RPMI8226 (cell line): Measurements from ENCODE around the gene CRYGC.
"Not testable (repeated sequence)": the region's sequence is repeated elsewhere in the genome, so short reads cannot be mapped to it uniquely, and the experiment has no call there.

Experiments used
- DNase-seq: peaks from one replicate; pipeline ENCODE4 v3.0.0-alpha.2; 2015

CRYGC gene, protein sequence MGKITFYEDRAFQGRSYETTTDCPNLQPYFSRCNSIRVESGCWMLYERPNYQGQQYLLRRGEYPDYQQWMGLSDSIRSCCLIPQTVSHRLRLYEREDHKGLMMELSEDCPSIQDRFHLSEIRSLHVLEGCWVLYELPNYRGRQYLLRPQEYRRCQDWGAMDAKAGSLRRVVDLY

DNA sequence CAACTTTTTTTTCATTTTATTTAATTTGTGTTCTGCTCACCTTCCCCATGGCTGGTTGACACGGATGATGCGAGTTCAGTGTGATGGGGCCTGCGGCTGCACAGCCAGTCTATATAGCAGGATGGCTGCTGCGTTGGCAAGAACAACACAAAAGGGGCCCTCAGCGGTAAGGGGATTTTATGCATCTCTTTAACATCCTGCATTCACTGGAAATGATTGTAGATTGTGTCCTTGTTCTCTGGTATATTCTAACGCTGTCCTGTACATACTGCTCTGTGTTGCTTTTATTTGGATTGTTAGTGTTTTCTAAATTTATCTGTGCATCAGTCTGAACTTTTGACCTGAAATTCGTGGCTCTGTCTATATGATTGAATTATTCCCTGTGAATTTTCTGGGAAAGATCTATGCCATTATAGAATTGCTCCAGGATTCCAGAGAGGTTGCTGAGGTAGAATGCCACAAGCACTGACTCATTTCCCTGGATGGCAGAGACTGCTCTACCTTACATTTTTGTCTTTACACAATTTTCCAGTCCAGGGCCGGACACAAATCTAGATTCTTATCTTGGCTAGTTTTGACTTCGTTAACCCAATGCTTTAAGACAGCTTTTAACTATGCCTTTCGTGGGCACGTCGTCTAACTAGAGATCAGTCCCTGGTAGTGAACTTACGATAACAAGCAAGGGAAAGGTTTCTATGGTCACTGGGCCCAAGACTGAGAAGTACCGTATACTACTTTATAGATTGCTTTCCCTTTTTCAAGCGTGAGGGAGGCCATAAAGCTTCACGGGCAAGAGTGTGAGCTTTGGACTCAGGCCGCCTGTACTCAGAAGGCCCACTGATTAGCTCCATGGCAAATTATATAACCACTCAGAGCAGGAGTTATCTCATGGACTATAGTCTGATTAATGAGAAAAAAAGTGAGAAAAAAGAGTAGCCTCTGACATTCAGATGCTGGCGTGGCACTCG is at the start of gene CRYGC:
CRYGC (minus strand) TSS at position 85 of the 968 bp plus-strand sequence; CDS start at position 49, 36 bp downstream.
- no peak for DNase-seq

DNA sequence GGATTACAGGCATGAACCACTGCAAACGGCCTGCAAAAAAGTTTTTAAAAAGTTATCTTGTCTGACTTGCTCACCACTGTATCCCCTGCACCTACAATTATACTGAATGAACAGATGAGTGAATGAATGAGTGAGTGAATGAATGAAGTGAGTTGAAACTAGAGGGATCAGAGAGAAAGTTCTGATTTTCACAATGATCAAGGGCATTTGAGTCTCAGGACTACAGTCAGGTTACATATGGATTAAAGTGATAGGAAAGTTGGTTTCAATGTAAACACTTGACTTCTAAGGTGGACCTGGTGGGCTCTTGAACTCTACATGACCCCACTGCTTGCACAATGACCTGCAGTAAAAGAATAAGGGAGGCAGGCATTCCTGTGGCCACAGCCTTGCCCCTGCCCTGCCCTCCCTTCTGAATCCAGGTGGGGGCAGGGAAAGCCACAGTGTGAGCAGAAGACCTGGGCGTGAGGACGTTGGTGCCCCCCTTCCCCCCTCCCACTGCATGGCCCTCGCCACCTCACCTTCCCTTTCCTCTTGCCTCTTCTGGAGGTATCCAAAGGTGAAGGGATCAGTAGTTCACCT is 49.5 kb upstream of the CRYGC start:
- DNase-seq = no peak

DNA sequence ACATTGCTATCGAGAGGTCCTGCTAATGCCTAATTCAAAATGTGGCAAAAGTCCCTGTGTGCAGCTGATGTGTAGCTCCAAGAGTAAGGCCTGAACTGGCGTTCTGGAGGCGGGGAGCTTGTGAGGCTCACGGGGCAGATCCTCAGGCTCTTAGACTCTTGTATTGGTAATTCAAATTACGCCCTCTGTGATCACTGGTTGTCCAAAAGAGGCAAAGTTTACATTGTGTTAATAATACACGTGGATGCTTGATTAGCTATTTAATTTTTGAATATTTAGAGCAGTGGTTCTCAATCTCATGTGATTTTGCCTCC is 46.2 kb upstream of the CRYGC start:
- DNase-seq = no peak

DNA sequence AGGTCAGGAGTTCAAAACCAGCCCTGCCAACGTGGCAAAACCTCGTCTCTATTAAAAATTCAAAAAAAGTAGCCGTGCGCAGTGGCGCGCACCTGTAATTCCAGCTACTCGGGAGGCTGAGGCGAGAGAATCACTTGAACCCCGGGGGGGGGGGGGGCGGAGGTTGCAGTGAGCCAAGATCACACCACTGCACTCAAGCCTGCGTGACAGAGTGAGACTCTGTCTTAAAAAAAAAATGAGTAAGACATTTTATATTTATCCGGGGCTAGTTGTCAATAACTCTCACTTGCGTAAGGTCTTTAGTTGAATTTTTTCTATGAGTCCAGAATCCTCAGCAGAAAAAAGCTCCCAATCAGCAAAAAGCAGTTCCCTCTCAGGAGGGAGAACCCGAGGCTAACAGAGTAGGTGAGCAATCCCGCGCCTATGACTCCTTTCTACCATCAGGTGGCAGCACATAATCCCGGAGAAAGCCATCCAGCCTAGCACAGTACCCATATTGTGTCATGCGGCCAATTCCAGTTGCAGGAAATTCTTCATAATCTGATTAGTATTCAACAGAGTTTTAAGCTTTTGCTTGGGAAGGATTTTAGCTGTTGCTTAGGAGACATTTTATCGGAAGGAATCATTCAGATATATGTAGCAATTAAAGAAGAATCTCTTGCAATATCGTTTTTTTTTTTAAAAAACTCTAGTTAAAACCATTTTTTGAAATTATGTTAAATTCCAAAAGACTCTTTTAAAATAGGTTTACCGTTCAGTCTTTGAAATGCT is 45.6 kb upstream of the CRYGC start:
- DNase-seq = peak; percentile 89

DNA sequence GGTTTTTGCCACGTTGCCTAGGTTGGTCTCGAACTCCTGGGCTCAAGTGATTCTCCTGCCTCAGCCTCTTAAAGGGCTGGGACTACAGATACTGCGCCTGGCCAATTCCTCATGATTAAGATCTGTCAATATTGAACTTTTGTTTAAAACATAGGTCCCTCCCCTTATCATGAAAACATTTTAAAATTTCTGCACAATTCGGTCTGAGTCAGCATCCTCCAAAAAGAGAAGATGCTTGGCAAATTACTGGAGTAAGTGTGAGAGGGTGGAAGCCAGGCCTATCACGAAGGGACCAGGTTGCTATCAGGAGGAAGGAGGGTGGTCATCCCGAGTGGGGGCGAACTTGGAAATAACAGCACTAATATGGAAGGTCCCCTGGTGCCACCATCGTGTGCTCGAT is 44.5 kb upstream of the CRYGC start:
- no peak for DNase-seq

DNA sequence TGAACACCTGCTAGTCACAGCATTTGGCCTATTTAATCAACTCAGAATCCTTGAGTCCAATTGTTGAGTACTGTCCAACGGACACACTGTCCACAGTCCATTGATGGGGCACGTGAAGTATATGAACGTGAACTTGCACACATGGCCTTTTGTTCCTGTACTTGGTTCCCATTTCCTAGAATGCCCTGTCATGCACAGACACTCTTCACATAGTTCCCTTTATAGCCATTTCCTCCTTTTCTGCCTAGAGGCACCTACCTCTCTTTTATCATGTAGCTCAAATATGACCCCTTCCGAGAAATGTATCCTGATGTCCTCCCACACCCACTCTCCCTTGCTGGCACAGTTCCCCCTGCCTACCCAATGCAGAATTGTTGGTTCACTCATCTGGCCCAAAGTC is 42.5 kb upstream of the CRYGC start:
- DNase-seq = no peak

DNA sequence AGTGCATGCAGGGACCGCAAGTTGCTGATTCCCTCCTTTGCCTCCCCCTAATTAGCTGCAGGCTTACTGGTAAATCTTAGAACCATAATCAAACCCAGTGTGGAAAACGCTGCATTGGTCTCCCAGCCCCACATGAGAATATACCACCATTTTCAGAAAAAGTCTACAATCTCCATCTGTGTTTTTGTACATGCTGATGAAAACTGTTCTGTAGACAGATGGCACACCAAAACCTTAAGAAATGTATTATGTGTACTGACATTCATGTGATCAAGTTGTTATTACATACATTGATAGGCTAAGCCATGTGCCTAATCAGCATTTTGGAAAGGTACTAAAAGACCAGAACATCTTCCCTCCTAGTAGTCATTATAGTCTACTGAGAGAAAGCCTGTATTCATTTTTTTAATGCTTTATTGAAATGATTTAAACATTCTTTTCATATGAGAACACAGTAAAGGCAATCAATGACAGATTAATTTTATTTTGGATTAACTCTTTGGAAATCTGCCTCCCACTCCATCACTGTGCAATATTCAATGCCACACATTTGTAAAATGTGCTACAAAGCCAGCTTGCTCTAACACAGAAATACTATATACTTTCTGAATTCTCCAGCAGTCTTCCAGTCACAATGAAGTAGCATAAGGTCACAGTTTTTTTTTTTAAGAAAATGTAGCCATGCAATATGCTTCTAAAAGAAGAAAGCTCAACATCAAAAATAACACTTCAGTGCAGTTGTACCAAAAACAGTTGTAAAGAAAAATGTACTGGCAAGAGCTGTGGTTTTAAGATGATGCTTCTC is 35.5 kb upstream of the CRYGC start:
- DNase-seq = no peak

DNA sequence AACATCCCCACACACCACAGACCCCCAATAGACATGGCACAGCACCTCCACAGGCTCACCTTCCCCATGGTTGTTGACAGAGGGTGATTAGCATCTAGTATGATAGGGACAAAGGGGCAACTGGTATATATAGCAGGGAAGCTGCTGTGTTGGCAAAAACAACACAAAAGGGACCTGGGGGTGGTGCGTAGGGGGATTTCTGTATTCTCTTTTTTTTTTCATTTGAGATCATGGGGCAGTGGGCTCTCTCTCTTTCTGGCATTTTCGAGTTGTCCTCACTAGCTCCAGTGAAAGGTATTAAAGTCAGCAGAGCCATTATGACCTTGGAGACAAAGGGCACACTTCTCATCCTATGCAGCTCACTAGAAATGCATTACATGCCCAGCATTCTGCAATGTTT is 33.9 kb upstream of the CRYGC start, which contains the start of gene CRYGA:
CRYGA (minus strand) TSS at position 101 of the 400 bp plus-strand sequence; CDS start at position 68, 33 bp downstream.
- no peak for DNase-seq

DNA sequence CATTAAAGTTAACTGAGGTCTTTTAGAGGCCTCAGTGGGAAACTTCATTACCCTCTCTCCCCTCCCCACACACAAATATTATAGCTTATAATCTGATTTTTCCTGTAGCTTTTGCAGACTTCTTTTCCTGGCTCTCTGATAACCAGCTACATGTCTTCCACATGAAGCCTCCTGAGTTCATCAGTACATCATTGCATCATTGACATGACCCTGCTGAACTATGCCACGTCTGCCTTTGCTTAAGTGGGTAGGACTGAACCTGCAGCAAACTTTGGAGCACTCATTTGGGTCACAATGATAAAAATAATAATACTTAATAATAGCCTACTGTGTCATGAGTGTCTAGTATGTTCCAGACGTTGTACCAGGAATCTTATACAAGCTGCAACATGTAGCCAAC is 26.8 kb upstream of the CRYGC start:
- no peak for DNase-seq

DNA sequence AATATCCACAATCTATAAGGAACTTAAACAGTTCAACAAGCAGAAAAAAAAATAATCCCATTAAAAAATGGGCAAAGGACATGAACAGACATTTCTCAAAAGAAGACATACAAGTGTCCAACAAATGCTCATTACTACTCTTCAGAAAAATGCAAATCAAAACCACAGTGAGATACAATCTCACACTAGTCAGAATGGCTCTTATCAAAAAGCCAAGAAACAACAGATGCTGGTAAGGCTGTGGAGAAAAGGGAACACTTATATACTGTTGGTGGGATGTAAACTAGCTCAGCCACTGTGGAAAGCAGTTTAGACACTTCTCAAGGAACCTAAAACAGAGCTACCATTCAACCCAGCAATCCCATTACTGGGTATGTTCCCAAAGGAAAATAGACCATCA is 23.5 kb upstream of the CRYGC start:
- DNase-seq = no peak

DNA sequence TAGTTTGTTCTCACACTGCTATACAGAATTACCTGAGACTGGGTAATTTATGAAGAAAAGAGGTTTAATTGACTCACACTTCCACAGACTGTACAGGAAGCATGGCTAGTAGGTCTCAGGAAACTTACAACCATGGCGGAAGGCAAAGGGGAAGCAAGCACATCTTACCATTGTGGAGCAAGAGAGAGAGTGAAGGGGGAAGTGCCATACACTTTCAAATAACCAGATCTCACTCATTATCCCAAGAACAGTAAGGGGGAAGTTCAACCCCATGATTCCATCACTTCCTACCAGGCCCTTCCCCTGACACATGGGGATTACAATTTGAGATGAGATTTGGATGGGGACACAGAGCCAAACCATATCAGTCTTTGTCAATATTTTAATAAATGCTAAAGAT is 21.3 kb upstream of the CRYGC start:
- DNase-seq = no peak

DNA sequence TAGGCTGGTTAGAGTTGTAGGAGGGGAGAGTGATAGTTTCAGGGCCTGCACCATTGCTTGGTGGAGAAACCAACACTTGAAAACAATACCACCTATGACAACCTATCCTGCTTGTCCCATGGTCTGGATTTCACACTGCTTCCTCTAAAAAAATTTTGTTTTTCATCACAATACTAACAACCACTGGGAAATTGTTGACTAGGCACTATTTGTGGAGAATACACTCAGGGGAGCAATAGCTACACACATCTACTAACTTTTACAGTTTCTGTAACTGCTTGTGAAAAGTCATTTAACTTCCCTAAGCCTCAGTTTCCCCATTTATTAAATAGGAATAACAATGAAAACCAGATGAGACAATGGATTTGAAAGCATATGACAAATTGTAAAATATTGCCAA is 20.5 kb upstream of the CRYGC start:
- DNase-seq = no peak

DNA sequence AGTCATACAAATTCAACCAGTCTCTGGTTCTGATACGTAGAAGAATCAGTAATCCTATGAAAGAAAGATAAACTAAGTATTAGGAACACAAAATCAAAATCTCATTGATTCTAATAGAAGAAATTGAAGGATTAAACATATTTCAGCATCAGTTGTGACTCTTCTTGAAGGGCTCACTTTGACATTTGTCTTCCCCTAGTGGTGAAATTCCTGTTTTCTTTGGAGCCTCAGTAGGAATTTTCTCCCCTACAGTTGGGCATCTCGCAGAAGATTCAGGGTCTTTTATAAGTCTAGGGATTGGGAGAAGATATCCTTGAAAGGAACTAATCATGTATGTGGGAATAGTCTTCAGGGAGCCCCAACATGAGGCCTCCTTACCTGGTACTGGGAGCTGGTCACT is 19.2 kb upstream of the CRYGC start:
- DNase-seq = no peak

DNA sequence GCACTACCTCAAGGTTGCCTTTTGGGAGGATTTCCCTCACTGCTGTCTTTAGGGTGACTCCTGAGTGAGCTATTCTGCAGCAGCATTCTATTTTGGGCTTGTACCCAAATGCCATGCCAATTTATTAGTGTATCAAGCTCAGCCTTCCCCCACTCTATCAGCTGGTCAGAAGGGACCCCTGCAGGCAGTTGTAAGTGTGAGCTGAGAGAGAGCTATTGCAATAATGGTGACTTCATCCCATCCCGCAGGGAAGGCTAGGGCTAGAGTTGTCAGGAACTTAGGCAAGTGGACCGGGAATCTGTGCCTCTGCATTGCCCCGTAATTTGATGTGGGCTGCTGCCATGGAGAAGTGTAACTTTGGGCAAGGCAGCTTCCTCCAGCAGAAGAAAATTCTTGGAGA is 18.1 kb upstream of the CRYGC start:
- DNase-seq = no peak

DNA sequence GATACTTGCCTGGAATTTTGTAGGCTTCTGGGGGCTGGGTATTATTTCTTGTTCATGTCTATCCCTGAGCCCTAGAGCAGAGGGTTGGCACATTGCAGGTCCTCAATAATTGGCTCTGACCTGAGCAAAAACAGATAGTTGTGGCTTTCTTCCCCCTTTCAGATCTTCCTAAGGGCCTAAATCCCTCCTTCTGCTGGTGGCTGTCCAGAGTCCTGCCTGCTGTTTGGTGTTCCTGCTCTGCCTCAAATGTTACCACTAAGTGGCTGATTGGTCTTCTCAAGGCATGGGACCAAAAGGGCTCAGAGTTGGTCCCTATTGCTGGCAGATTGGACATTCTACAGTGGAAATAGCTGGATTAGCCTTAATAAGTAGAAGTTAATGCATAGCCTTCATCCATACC is 17.4 kb upstream of the CRYGC start:
- no peak for DNase-seq

DNA sequence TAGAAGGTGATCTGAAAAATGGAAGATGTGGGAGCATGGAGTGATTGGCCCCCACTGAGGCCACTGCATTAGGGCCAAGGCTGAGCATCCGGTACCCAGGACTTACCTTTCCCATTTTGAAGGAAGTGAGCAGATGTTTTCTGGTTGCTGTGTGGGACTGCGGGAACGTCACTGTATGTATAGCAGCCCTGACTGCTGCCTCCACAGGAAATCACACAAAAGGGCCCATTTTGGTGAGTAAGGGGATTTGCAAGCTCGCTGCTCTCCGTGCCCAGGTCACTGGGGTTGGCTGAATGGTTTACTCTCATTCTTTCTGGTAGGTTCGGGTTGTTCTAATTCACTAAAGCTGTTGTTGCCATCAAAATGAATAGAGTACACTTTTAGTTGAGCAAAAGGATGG is 16.4 kb upstream of the CRYGC start, which contains the start of gene CRYGB:
CRYGB (minus strand) TSS at position 153 of the 400 bp plus-strand sequence; CDS start at position 115, 38 bp downstream.
- no peak for DNase-seq

DNA sequence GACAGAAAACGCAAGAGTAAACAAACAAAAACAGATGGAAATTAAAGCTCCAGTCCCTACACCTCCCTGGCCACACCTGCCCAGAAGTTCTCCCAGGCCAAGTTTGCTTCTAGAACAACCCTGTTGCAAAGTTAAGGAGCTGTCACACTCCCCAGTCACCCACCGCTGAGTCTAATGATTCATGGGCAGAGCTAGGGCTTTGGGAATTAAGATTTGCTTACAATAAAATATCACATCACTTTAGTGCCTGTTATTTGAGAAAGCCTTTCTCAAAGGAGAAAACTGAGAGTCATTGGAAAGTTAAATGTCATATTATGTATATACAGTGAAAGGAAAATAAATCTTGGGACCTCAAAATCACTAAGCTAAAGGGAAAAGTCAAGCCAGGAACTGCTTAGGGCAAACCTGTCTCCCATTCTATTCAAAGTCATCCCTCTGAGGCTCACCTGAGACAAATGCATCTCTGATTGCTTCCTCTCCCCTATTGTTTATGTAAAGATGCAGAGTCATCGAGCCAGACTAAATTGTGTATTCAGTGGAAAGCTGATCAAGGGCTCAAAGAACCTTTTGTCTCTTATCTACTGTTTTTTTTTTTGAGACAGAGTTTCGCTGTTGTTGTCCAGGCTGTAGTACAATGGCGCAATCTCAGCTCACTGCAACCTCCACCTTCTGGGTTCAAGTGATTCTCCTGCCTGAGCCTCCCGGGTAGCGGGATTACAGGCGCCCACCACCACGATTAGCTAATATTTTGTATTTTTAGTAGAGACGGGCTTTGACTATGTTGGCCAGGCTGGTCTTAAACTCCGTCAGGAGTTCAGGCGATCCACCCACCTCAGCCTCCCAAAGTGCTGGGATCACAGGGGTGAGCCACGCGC is 13.5 kb upstream of the CRYGC start:
- DNase-seq = no peak

DNA sequence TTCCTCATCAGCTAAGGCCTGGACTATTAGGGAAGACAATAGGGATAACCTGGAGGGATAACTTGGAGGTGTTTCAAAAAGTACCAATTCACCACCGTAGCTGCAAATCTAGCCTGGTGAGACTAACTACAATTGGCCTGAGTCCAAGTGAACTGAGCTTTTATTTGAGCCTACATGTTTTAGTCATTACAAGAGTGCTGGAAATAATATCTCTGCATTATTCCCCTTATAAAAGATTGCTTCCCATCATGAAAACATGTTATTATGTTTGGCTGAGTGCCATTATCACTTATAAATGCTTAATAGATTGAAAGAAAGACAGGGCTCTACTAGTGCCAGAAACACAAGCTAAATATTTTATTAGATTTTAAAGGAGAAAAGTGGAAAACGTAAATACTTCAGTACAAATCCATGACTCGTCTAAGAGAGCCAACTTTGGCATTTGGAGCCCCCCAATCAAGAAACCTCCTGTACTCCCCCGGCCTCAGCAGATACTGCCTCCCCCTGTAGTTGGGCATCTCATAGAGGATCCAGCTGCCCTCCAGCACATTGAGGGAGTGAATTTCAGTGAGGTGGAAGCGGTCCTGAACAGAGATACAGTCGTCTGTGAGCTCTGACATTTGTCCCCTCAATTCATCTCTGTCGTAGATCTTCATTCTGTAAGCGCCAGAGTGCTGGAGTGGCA is 12.8 kb upstream of the CRYGC start:
- no peak for DNase-seq

DNA sequence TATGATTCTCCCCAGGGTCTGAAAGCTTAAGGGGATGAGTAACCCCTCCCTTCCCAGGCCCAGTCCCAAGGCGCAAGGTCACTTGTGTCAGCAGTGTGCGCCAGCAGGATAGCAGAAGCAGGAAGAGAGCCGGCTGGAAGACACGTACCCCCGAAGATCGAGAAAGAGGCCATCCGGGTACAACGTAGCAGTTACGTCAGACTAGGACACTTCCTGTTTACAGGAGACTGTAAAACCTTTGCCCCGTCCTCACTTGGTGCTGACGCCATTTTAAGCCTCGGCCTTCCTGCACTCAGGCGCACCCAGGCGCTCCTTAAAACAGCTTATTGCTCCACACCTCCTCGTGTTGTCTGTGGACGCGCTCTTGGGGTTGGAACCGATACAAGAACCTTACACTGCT is 9.8 kb upstream of the CRYGC start:
- no peak for DNase-seq

DNA sequence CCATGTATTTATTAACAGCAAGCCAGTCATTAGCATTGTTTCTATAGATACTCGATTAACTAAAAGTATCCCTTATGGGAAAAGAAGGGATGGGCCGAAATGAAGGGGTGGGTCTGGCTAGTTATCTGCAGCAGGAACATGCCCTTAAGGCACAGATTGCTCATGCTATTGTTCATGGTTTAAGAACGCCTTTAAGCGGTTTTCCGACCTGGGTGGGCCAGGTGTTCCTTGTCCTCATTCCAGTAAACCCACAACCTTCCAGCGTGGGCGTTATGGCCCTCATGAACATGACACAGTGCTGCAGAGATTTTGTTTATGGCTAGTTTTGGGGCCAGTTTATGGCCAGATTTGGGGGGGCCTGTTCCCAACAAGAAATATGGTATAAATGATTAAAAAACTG is 8.7 kb upstream of the CRYGC start:
- not testable (repeated sequence) for DNase-seq

DNA sequence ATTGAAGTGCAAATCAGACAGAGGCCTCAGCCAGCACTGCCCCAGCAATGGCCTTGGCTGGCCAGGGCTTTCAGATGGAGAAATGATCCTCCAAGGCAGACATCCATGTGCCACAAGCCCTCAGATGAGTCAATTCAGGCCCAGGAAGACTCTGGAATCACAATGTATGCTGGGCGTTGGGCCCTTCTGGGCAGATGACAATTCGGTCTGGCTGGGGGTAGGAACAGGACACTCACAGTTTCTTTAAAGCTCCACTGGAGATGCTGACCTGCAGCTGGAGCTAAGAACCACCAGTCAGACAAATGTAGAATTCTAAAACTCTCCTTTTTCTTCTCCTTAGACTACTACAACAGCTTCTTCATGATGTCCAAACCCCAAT is 7.1 kb upstream of the CRYGC start:
- DNase-seq = no peak
